Measurements from ENCODE around the gene ENDOD1.

ENDOD1 gene

DNA sequence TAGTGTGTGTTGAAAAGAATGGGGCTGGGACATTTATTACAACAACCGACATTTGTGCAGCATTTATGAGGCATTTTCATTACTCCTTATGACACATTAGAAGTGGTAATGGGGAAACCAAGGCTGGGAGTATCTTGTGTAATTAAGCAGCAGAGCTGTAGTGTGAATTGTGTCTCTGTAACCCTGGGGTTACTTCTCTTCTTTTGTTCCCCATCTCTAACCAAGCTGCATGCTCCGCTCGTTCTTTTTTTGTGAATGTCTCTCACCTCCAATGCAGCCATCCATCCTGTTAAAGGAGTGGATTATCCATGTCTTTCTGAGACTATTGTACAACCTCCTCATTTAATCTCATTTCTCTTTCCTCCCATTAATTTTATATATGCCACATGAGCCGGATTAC, 65.7 kb downstream of the ENDOD1 start:
- H3K36me3 ChIP-seq (ENCODE audit: insufficient read depth, low read length) = no peaks in the 10 kb centered on the region
- no peak overlapping the region for H3K4me3 ChIP-seq (ENCODE audit: low read length)
- no peaks in the 10 kb centered on the region for H3K4me1 ChIP-seq (ENCODE audit: insufficient read depth, low read length)
- no peaks in the 10 kb centered on the region for H3K9me3 ChIP-seq (ENCODE audit: low read length)
- no peaks in the 10 kb centered on the region for H3K27me3 ChIP-seq (ENCODE audit: insufficient read depth, low read length)
- no peak overlapping the region for H2AFZ ChIP-seq (ENCODE audit: low read depth, low read length)

- H3K4me1 ChIP-seq (ENCODE audit: insufficient read depth, low read length) = no peaks in the 10 kb centered on the region
- H3K36me3 ChIP-seq (ENCODE audit: insufficient read depth, low read length) = no peaks in the 10 kb centered on the region
- no peaks in the 10 kb centered on the region for H3K9me3 ChIP-seq (ENCODE audit: low read length)
- no peak overlapping the region for H3K4me3 ChIP-seq (ENCODE audit: low read length)
- H3K27me3 ChIP-seq (ENCODE audit: insufficient read depth, low read length) = no peaks in the 10 kb centered on the region
- H2AFZ ChIP-seq (ENCODE audit: low read depth, low read length) = no peak overlapping the region
Observed at GRCh38 chr11:95156133-95156721, 66.6 kb downstream of the ENDOD1 start.

DNA sequence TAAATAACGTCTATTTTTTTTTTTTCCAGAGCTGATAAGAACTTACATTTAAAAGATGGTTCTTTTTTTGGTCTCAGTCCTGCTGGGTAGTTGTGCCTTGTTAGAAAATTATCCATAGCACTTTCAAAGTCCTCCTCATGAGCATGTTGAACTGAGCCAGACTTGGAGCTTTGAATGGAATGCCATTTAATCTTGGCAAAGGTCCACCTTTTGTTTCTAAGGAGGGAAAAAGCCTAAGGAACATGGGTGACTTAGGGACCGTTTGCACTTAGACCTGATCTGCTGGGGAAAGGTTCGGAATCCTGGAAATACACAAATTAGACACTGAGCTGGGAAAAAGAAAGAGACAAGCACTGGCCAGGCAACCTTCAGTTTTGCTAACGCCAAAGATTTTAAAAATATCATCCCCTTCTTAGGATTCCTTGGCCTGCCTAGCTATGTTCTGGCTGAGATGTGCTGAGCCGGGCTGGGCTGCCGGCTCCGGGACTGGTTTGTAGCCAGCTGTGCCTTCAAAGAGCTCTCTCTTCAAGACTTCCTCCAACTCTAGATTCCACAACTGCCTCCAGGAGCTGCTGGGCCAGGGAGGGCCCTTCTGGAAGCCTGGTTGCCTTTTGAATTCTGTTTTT, 67.4 kb downstream of the ENDOD1 start:
- H2AFZ ChIP-seq (ENCODE audit: low read depth, low read length) = no peak overlapping the region
- no peaks in the 10 kb centered on the region for H3K36me3 ChIP-seq (ENCODE audit: insufficient read depth, low read length)
- H3K4me1 ChIP-seq (ENCODE audit: insufficient read depth, low read length) = no peaks in the 10 kb centered on the region
- no peaks in the 10 kb centered on the region for H3K9me3 ChIP-seq (ENCODE audit: low read length)
- H3K27me3 ChIP-seq (ENCODE audit: insufficient read depth, low read length) = no peaks in the 10 kb centered on the region
- H3K4me3 ChIP-seq (ENCODE audit: low read length) = no peak overlapping the region

DNA sequence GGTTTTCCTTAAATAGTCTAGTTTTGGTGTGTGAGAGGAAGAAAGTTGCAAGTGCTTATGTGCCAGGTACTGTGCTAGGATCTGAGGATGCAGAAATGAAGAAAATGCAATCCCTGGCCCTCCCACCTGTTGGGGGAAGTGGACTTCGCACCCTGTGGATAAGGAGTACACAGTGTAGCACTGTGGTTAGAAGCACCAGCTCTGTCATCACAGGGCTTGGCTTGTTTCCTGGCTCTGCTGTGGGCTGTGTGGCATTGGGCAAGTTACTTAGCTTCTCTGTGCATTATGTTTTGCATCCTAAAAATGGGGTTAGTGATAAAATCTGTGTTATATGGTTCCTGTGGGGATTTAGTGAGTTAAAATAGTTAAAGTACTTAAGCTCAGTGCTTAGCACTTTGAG, 68.2 kb downstream of the ENDOD1 start:
- Histone ChIP-seq H3K27me3 (ENCODE audit: insufficient read depth, low read length) (no peaks in the 10 kb centered on the region), H3K4me1 (ENCODE audit: insufficient read depth, low read length) (no peaks in the 10 kb centered on the region)

DNA sequence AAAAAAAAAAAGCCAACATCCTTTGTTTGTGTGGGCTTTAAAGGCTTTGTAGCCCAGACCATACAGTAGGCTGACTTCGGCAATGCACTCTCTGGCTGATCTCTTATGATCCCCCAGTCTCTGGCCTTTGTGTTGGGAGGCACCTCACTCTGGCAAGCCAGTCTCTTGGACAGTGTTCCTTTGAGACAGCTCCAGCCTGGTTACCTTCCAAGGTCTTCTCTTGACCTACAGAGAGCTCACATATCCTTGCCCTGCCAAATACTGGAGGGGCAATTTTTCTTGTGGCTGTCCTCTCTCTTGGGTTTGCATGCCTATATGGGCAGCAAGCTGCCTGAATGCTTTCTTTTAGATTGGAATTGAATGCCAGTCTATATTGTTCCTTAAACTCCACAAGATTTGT, 71.6 kb downstream of the ENDOD1 start:
- H3K9me3 ChIP-seq (ENCODE audit: low read length) = no peaks in the 10 kb centered on the region
- peaks cover 2% of the 10 kb centered on the region for H3K36me3 ChIP-seq (ENCODE audit: insufficient read depth, low read length)
- H3K4me1 ChIP-seq (ENCODE audit: insufficient read depth, low read length) = no peaks in the 10 kb centered on the region
- no peaks in the 10 kb centered on the region for H3K27me3 ChIP-seq (ENCODE audit: insufficient read depth, low read length)
- H3K4me3 ChIP-seq (ENCODE audit: low read length) = no peak overlapping the region
- no peak overlapping the region for H2AFZ ChIP-seq (ENCODE audit: low read depth, low read length)

More for the DNA sequence above, 68.2 kb downstream of the ENDOD1 start:
- H3K36me3 ChIP-seq (ENCODE audit: insufficient read depth, low read length) = no peaks in the 10 kb centered on the region
- no peaks in the 10 kb centered on the region for H3K9me3 ChIP-seq (ENCODE audit: low read length)
- no peak overlapping the region for H3K4me3 ChIP-seq (ENCODE audit: low read length)
- no peak overlapping the region for H2AFZ ChIP-seq (ENCODE audit: low read depth, low read length)

DNA sequence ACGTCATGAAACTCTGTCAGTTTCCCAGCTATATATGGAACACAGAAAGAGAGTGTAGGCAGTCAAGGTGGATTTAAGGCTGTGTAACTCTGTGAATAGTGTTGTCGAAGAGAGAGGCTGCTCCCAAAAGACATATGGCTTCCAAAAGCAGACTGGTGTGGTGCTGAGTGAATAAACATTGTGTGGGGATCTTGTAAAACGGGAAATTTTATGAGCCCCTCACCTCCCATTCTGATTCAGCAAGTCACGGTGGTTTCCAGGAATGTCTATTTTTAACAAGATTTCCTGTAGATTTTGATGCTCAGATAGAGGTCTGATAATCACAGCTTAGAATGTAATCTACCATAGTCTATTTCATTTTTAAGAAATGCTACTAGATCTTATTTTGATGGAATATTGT, 73.5 kb downstream of the ENDOD1 start:
- Histone ChIP-seq H3K4me1 (ENCODE audit: insufficient read depth, low read length) (no peaks in the 10 kb centered on the region), H2AFZ (ENCODE audit: low read depth, low read length) (no peak overlapping the region), H3K9me3 (ENCODE audit: low read length) (no peaks in the 10 kb centered on the region), H3K27me3 (ENCODE audit: insufficient read depth, low read length) (no peaks in the 10 kb centered on the region), H3K4me3 (ENCODE audit: low read length) (no peak overlapping the region), H3K36me3 (ENCODE audit: insufficient read depth, low read length) (peaks cover 5% of the 10 kb centered on the region)

DNA sequence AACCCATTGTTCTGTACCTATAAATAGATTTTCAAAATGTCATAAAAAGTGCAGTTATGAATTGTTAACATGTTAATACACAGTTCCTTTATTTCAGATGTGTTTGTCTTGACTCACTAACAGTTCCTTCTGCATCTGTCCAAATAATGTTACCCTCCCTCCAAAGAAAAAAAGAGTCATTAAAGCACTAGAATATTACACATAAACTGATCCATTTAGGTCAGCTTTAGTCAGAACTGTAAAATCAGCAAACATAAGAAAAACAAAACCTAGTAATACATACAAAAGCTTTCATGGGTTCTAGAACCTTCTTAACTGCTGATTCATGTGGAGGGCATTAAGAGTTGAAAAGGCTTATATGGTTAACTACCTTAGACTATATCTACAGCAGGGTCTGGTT, 76.0 kb downstream of the ENDOD1 start:
- Histone ChIP-seq H3K4me1 (ENCODE audit: insufficient read depth, low read length) (no peaks in the 10 kb centered on the region), H3K4me3 (ENCODE audit: low read length) (no peak overlapping the region), H2AFZ (ENCODE audit: low read depth, low read length) (no peak overlapping the region), H3K36me3 (ENCODE audit: insufficient read depth, low read length) (peaks cover 23% of the 10 kb centered on the region), H3K9me3 (ENCODE audit: low read length) (no peaks in the 10 kb centered on the region), H3K27me3 (ENCODE audit: insufficient read depth, low read length) (no peaks in the 10 kb centered on the region)

DNA sequence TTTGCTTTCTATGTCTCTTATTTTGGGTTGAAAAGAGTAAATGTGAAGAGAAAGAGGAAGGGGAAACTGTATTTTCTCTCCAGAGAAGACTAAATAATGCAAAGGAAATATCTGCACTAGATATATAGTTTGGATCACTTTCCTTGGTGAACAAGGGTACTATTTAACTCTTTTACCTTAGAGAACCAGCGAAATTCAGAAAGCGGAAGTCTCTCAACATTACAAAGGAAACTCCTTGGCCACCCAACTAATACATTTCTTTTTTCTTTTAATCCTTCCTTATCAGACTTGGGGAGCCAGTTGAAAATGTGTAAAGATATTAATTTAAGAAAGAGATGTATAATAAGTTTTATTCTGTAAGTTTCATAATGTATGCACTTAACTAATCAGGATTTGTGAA, 77.1 kb downstream of the ENDOD1 start:
- Histone ChIP-seq H3K9me3 (ENCODE audit: low read length) (no peaks in the 10 kb centered on the region), H3K4me1 (ENCODE audit: insufficient read depth, low read length) (no peaks in the 10 kb centered on the region), H3K27me3 (ENCODE audit: insufficient read depth, low read length) (no peaks in the 10 kb centered on the region), H2AFZ (ENCODE audit: low read depth, low read length) (no peak overlapping the region), H3K36me3 (ENCODE audit: insufficient read depth, low read length) (peaks cover 34% of the 10 kb centered on the region), H3K4me3 (ENCODE audit: low read length) (no peak overlapping the region)

DNA sequence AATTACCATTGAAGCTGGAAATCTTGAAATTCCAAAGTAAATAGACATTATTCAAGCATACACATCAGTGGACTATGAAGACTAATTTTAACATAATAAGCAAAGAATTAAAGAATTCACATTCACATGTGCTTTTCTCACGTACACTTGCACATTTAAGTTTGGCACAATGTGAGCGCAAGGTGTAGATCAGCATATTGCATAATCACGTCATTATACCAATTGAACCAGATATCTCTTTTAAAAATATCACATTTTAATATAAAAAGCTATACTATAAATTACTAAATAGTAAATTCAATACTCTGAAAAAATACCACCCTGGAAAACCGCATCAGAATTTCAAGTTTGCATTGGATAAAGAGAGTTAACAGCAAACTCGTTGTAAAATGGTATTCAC, 80.6 kb downstream of the ENDOD1 start:
- H3K36me3 ChIP-seq (ENCODE audit: insufficient read depth, low read length) = peaks cover 59% of the 10 kb centered on the region
- H3K27me3 ChIP-seq (ENCODE audit: insufficient read depth, low read length) = no peaks in the 10 kb centered on the region

GRCh38 chr11:95175818-95176380, 86.3 kb downstream of the ENDOD1 start:
- Histone ChIP-seq H3K27me3 (ENCODE audit: insufficient read depth, low read length) (no peaks in the 10 kb centered on the region), H3K4me3 (ENCODE audit: low read length) (no peak overlapping the region), H3K36me3 (ENCODE audit: insufficient read depth, low read length) (peaks cover 83% of the 10 kb centered on the region), H3K4me1 (ENCODE audit: insufficient read depth, low read length) (no peaks in the 10 kb centered on the region), H3K9me3 (ENCODE audit: low read length) (no peaks in the 10 kb centered on the region), H2AFZ (ENCODE audit: low read depth, low read length) (no peak overlapping the region)

More for the DNA sequence above, 80.6 kb downstream of the ENDOD1 start:
- no peak overlapping the region for H3K4me3 ChIP-seq (ENCODE audit: low read length)
- H3K9me3 ChIP-seq (ENCODE audit: low read length) = no peaks in the 10 kb centered on the region
- H3K4me1 ChIP-seq (ENCODE audit: insufficient read depth, low read length) = no peaks in the 10 kb centered on the region
- H2AFZ ChIP-seq (ENCODE audit: low read depth, low read length) = no peak overlapping the region

All from neuron (in vitro differentiated cells).